HG03342 (cell line): ENCODE results near the gene GATA5.
A peak's percentile ranks its signal among the peaks of the same experiment; 100 is the strongest.
"Not testable (repeated sequence)": the region's sequence is repeated elsewhere in the genome, so short reads cannot be mapped to it uniquely, and the experiment has no call there.

Experiments used
- ATAC-seq: cut with Tn5 transposase; IDR thresholded peaks from one replicate; pipeline ENCODE4 v1.9.1; 2021; ENCODE audit warnings: mild to moderate bottlenecking, moderate library complexity; ENCODE audit not compliant: unreplicated experiment

The GATA5 gene

GRCh38 chr20:62505337-62506045 is 29.7 kb upstream of the GATA5 start:
- no peak for ATAC-seq

GRCh38 chr20:62504323-62504722 is 28.5 kb upstream of the GATA5 start:
- ATAC-seq, result no peak

GRCh38 chr20:62503401-62504178 is 27.8 kb upstream of the GATA5 start:
- no peak for ATAC-seq

- no peak for ATAC-seq
Observed at GRCh38 chr20:62502496-62503095, 26.8 kb upstream of the GATA5 start.

GRCh38 chr20:62501801-62502495 is 26.2 kb upstream of the GATA5 start:
- ATAC-seq, result peak; percentile 66

GRCh38 chr20:62500237-62500864 is 24.6 kb upstream of the GATA5 start:
- peak; percentile 34 for ATAC-seq

GRCh38 chr20:62499758-62500236 is 24.0 kb upstream of the GATA5 start:
- no peak for ATAC-seq

GRCh38 chr20:62498874-62499273 is 23.1 kb upstream of the GATA5 start:
- ATAC-seq, result no peak

GRCh38 chr20:62496568-62497218 is 20.9 kb upstream of the GATA5 start:
- ATAC-seq, result no peak

- no peak for ATAC-seq
Observed at GRCh38 chr20:62495749-62496567, 20.2 kb upstream of the GATA5 start.

- ATAC-seq, result no peak
Observed at GRCh38 chr20:62494980-62495748, 19.4 kb upstream of the GATA5 start.

GRCh38 chr20:62494537-62494936 is 18.7 kb upstream of the GATA5 start:
- no peak for ATAC-seq

GRCh38 chr20:62493886-62494285 is 18.1 kb upstream of the GATA5 start:
- ATAC-seq, result no peak

- no peak for ATAC-seq
Observed at GRCh38 chr20:62493253-62493885, 17.6 kb upstream of the GATA5 start.

GRCh38 chr20:62492711-62493110 is 16.9 kb upstream of the GATA5 start:
- ATAC-seq, result no peak

GRCh38 chr20:62490783-62491182 is 15.0 kb upstream of the GATA5 start:
- ATAC-seq, result not testable (repeated sequence)

- no peak for ATAC-seq
Observed at GRCh38 chr20:62489932-62490263, 14.1 kb upstream of the GATA5 start.

- no peak for ATAC-seq
Observed at GRCh38 chr20:62489186-62489931, 13.6 kb upstream of the GATA5 start.
